Transverse colon (tissue), 4 donors: ENCODE measurements around the gene JAZF1. TPM values are rescaled to one million over a fixed set of nuclear protein-coding genes. Genes with fewer than 3 reads are reported as not detected.

Experiments
- DNase-seq: peaks from one replicate; pipeline ENCODE4 v3.0.0-alpha.2; 2019
- H3K27ac ChIP-seq, 4 donors: fragments of 200-600 bp; sonication (generic); 2 replicates each; pipeline ENCODE4 v1.5.1; 2016 to 2018; ENCODE audit warnings: inconsistent platforms in 4 of 4
- H3K27me3 ChIP-seq: fragments of 200-600 bp; sonication (generic); 2 replicates; pipeline ENCODE4 v1.5.1; 2017; ENCODE audit warnings: inconsistent platforms
- H3K36me3 ChIP-seq, 4 donors: fragments of 200-600 bp; sonication (generic); 2 replicates each; pipeline ENCODE4 v1.5.1; 2017 to 2019; ENCODE audit warnings: inconsistent platforms in 4 of 4
- H3K4me1 ChIP-seq, 4 donors: fragments of 200-600 bp; sonication (generic); 2 replicates each; pipeline ENCODE4 v1.5.1; 2017 to 2020; ENCODE audit warnings: inconsistent platforms in 4 of 4
- H3K4me3 ChIP-seq, 4 donors: fragments of 200-600 bp; sonication (generic); 1 replicate in 1 of 4; 2 replicates in 3 of 4; pipeline versions ENCODE4 v1.5.1 to v1.6.1; 2017 to 2019; ENCODE audit warnings: inconsistent platforms in 4 of 4
- H3K9me3 ChIP-seq, 2 donors: fragments of 200-600 bp; sonication (generic); 2 replicates each; pipeline ENCODE4 v1.5.1; 2017 to 2019; ENCODE audit warnings: inconsistent platforms in 2 of 2
- CTCF ChIP-seq, 5 experiments: fragments of 200-600 bp in 3 of 5; fragments of 450-650 bp in 2 of 5; sonication (generic) in 3 of 5; IDR thresholded peaks; 1 replicate in 2 of 5; 2 replicates in 3 of 5; pipeline ENCODE4 v1.5.1; 2016 to 2017; ENCODE audit warnings: antibody characterized with exemption in 5 of 5, inconsistent platforms in 3 of 5, mild to moderate bottlenecking in 2 of 5, moderate library complexity in 1 of 5
- EP300 ChIP-seq: sonication (generic); formaldehyde crosslinking; IDR thresholded peaks from one replicate; pipeline ENCODE4 v1.6.1; 2017; ENCODE audit warnings: antibody characterized with exemption, low read depth
- POLR2A ChIP-seq: fragments of 450-650 bp; IDR thresholded peaks from one replicate; pipeline ENCODE4 v1.6.1; 2016; ENCODE audit warnings: antibody characterized with exemption, mild to moderate bottlenecking, moderate library complexity
- POLR2AphosphoS5 ChIP-seq, 3 donors: sonication (generic); formaldehyde crosslinking; IDR thresholded peaks; one replicate each; pipeline ENCODE4 v1.6.1; 2016; ENCODE audit warnings: antibody characterized with exemption in 3 of 3
- WGBS, 2 donors: methylation state at CpG; one replicate each; pipeline ENCODE4 v1.1.5; 2018; ENCODE audit warnings: low coverage in 1 of 2; 5-methylcytosine and 5-hydroxymethylcytosine counted together
- in situ Hi-C, 4 donors: fragments of 200-750 bp; cut with MboI; loops; one replicate each; pipeline versions ENCODE4 v1.15.0 to v1.15.1; 2017; ENCODE audit warnings: low sequenced_read_pairs in 3 of 4, low pct_ligation_motif_present in 1 of 4, low pct_unique_long_range_greater_than_20kb in 1 of 4
- intact Hi-C: fragments of 100-400 bp; cut with DNase I; formaldehyde crosslinking; loops from one replicate; pipeline ENCODE4 v1.15.1; 2023; ENCODE audit warnings: low total_unique reads
- total RNA-seq, 4 donors: library from RNA; depleted of rRNA; stranded (reverse); fragments of >200 nt; gene quantifications; one replicate each; pipeline ENCODE4 v1.1.0, GENCODE V29; 2016

Gene JAZF1
- total RNA-seq, 4 donors from 2014 or later = 11.0 to 12.2 (median 11.5) TPM

- 44 to 67% methylated on average over 1 to 3 of the region's 3 CpGs for WGBS, 2 donors
- Histone ChIP-seq H3K36me3 (no peaks in the 10 kb centered on the region), H3K27me3 (no peaks in the 10 kb centered on the region), H3K27ac (no peak overlapping the region), H3K4me3 (no peak overlapping the region), H3K4me1 (peaks cover 3 to 38% (median 9%) of the 10 kb centered on the region in 4 donors), H3K9me3 (no peaks in the 10 kb centered on the region)
- DNase-seq = no peak
- TF ChIP-seq CTCF (IDR thresholded peaks at IDR 0.05) (no peak), EP300 (no peak), POLR2AphosphoS5 (IDR thresholded peaks at IDR 0.05) (no peak), POLR2A (no peak)
- intact Hi-C loops = no loop called here
- in situ Hi-C loops = no loop called here
Observed at GRCh38 chr7:28155019-28155660, 25.5 kb downstream of the JAZF1 start.

- no peak for DNase-seq
- no peaks in the 10 kb centered on the region for H3K36me3 ChIP-seq
- H3K4me3 ChIP-seq = no peak overlapping the region
- no peak for TF ChIP-seq POLR2A
- TF ChIP-seq POLR2AphosphoS5 (IDR thresholded peaks at IDR 0.05) = no peak
- TF ChIP-seq CTCF (IDR thresholded peaks at IDR 0.05) = no peak
- WGBS, 2 donors = 71 to 81% methylated on average over 4 of the region's 4 CpGs
- no peak overlapping the region for H3K27ac ChIP-seq
- H3K27me3 ChIP-seq = no peaks in the 10 kb centered on the region
- H3K4me1 ChIP-seq = peaks cover 3 to 43% (median 9%) of the 10 kb centered on the region in 4 donors
- H3K9me3 ChIP-seq = no peaks in the 10 kb centered on the region
- intact Hi-C loops (no loop called here), in situ Hi-C loops (no loop called here)
Observed at GRCh38 chr7:28152594-28152993, 28.0 kb downstream of the JAZF1 start.

GRCh38 chr7:28151965-28152364 lies 28.6 kb downstream of the JAZF1 start:
- no peak overlapping the region for H3K4me3 ChIP-seq
- no peak overlapping the region for H3K27ac ChIP-seq
- WGBS, 2 donors = 65 to 93% methylated on average over 4 of the region's 4 CpGs
- in situ Hi-C loops = no loop called here
- H3K36me3 ChIP-seq = no peaks in the 10 kb centered on the region
- intact Hi-C loops = no loop called here
- DNase-seq = no peak
- TF ChIP-seq POLR2A (no peak), EP300 (no peak), CTCF (IDR thresholded peaks at IDR 0.05) (no peak), POLR2AphosphoS5 (IDR thresholded peaks at IDR 0.05) (no peak)
- no peaks in the 10 kb centered on the region for H3K9me3 ChIP-seq
- no peaks in the 10 kb centered on the region for H3K27me3 ChIP-seq
- H3K4me1 ChIP-seq = peaks cover 3 to 43% (median 9%) of the 10 kb centered on the region in 4 donors

GRCh38 chr7:28149291-28150101 lies 31.1 kb downstream of the JAZF1 start:
- in situ Hi-C loops = no loop called here
- Histone ChIP-seq H3K4me3 (no peak overlapping the region), H3K9me3 (no peaks in the 10 kb centered on the region), H3K36me3 (no peaks in the 10 kb centered on the region), H3K4me1 (peaks cover 0 to 25% (median 1%) of the 10 kb centered on the region in 4 donors), H3K27me3 (no peaks in the 10 kb centered on the region), H3K27ac (no peak overlapping the region)
- no peak for DNase-seq
- WGBS, 2 donors = 73 to 74% methylated on average over 6 to 8 of the region's 8 CpGs
- intact Hi-C loops = no loop called here
- TF ChIP-seq CTCF (IDR thresholded peaks at IDR 0.05) (no peak), POLR2A (no peak), EP300 (no peak), POLR2AphosphoS5 (IDR thresholded peaks at IDR 0.05) (no peak)
